SK-N-SH treated with all-trans-retinoic acid at 6 μM for 48 hours (cell line): ENCODE data around the gene AGAP3.

ENCODE experiments used
- BACH2 ChIP-seq: fragments of 250-450 bp; sonication (Bioruptor Pico); IDR thresholded peaks from 2 replicates; pipeline ENCODE4 v1.9.0; 2021; ENCODE audit warnings: mild to moderate bottlenecking, borderline replicate concordance
- CREB5 ChIP-seq: fragments of 250-450 bp; sonication (Bioruptor Pico); IDR thresholded peaks from 2 replicates; pipeline ENCODE4 v1.5.1; 2020; ENCODE audit warnings: low read depth, mild to moderate bottlenecking, moderate library complexity
- CSDC2 ChIP-seq: fragments of 250-450 bp; sonication (Bioruptor Pico); IDR thresholded peaks from 2 replicates; pipeline ENCODE4 v1.5.0; 2020; ENCODE audit warnings: mild to moderate bottlenecking, moderate library complexity
- ESRRG ChIP-seq: fragments of 250-450 bp; sonication (Bioruptor Pico); IDR thresholded peaks from 2 replicates; pipeline ENCODE4 v1.6.1; 2021; ENCODE audit warnings: mild to moderate bottlenecking
- OSR1 ChIP-seq: fragments of 250-450 bp; sonication (Bioruptor Pico); IDR thresholded peaks from 2 replicates; pipeline ENCODE4 v1.8.0; 2022; ENCODE audit warnings: moderate library complexity, mild to moderate bottlenecking, inconsistent platforms
- PATZ1 ChIP-seq: fragments of 250-450 bp; sonication (Bioruptor Pico); IDR thresholded peaks from 2 replicates; pipeline ENCODE4 v1.8.0; 2020; ENCODE audit warnings: mild to moderate bottlenecking, moderate library complexity, borderline replicate concordance
- POU6F1 ChIP-seq: fragments of 250-450 bp; sonication (Bioruptor Pico); IDR thresholded peaks from 2 replicates; pipeline ENCODE4 v1.8.0; 2021; ENCODE audit warnings: low read depth, mild to moderate bottlenecking, moderate library complexity, borderline replicate concordance
- ZFP3 ChIP-seq: fragments of 250-450 bp; sonication (Bioruptor Pico); IDR thresholded peaks from 2 replicates; pipeline ENCODE4 v1.5.0; 2020; ENCODE audit warnings: mild to moderate bottlenecking, moderate library complexity
- ZNF565 ChIP-seq: fragments of 450-650 bp; formaldehyde crosslinking; conservative IDR thresholded peaks from 2 replicates; pipeline ENCODE4 v1.5.0; 2020; ENCODE audit warnings: low read depth, mild to moderate bottlenecking, moderate library complexity

- TF ChIP-seq CREB5 (CRISPR knock-in tag) (no peak), POU6F1 (CRISPR knock-in tag) (no peak), PATZ1 (CRISPR knock-in tag) (no peak), OSR1 (CRISPR knock-in tag) (no peak), CSDC2 (no peak), ESRRG (CRISPR knock-in tag) (no peak), BACH2 (CRISPR knock-in tag) (no peak), ZNF565 (CRISPR knock-in tag) (no peak), ZFP3 (CRISPR knock-in tag) (0 out of 2 replicates have a peak, but pooled peaks have one; percentile 28)
Measured at GRCh38 chr7:151062399-151063211, 23.7 kb upstream of the AGAP3 start.
